Erythroblast (primary cell): ENCODE measurements around the gene PIGS.

Experiments
- GATA1 ChIP-seq: IDR thresholded peaks from 2 replicates; pipeline ENCODE4 v1.6.1; 2011; ENCODE audit warnings: low read depth, mild to moderate bottlenecking, control low read depth, low read length, moderate library complexity
- POLR2A ChIP-seq: IDR thresholded peaks from 2 replicates; pipeline ENCODE4 v1.6.1; 2011; ENCODE audit warnings: mild to moderate bottlenecking, low read length

GRCh38 chr17:28571361-28572122 lies at the start of gene PIGS:
- TF ChIP-seq POLR2A (peak; percentile 79), GATA1 (no peak)
